Stimulated activated CD4-positive, alpha-beta T cell treated with anti-CD3 and anti-CD28 coated beads, Interleukin-12 subunit alpha, Interleukin-12 subunit beta, amount 100 ng/mL, for 24 hours (primary cell): Measurements from ENCODE around the gene TTN.
A peak's percentile ranks its signal among the peaks of the same experiment; 100 is the strongest.

Experiments used
- DNase-seq, 2 experiments: peaks; one replicate each; pipeline ENCODE4 v3.0.0-alpha.2; 2020; ENCODE audit warnings: low read depth in 2 of 2

The TTN gene

GRCh38 chr2:178496049-178496448 lies 311.2 kb downstream of the TTN start:
- DNase-seq = no peak

- no peak for DNase-seq
These were observed 315.6 kb downstream of the TTN start for GRCh38 chr2:178491612-178492011.

- DNase-seq = no peak
These were observed 321.9 kb downstream of the TTN start for GRCh38 chr2:178485356-178485755.

- no peak for DNase-seq
These were observed 322.8 kb downstream of the TTN start for GRCh38 chr2:178484245-178485041.

GRCh38 chr2:178482437-178482836 lies 324.8 kb downstream of the TTN start:
- no peak for DNase-seq

- DNase-seq = peak; percentile 55 to 77
These were observed 326.7 kb downstream of the TTN start, which contains the start of gene PLEKHA3 for GRCh38 chr2:178480227-178481181. PLEKHA3 (plus strand) TSS chr2:178480457; CDS start chr2:178480870, 413 bp downstream.

GRCh38 chr2:178479758-178480226 lies 327.4 kb downstream of the TTN start:
- no peak for DNase-seq

GRCh38 chr2:178479275-178479616 lies 328.0 kb downstream of the TTN start:
- no peak for DNase-seq

GRCh38 chr2:178478439-178479274 lies 328.6 kb downstream of the TTN start, which contains the start of gene FKBP7:
FKBP7 (minus strand) TSS chr2:178478600; CDS start chr2:178478499, 101 bp downstream.
- peak; percentile 50 to 73 for DNase-seq

GRCh38 chr2:178478130-178478438 lies 329.1 kb downstream of the TTN start:
- peak in 1 of 2 experiments; percentile 6 for DNase-seq

GRCh38 chr2:178477443-178478129 lies 329.6 kb downstream of the TTN start:
- no peak for DNase-seq

- no peak for DNase-seq
These were observed 330.7 kb downstream of the TTN start for GRCh38 chr2:178476477-178476876.
